PC-3 (cell line): Measurements from ENCODE around the gene LAIR1. TPM values are rescaled to one million over a fixed set of nuclear protein-coding genes. Genes with fewer than 3 reads are reported as not detected.

Experiments used
- ATAC-seq: fragments of 200-7000 bp; cut with Tn5 transposase; 2 replicates; pipeline ENCODE4 v1.9.1; 2020; ENCODE audit warnings: mild to moderate bottlenecking, moderate library complexity
- BruUV-seq: library from RNA; stranded (reverse); fragments of 400-500 nt; replicated peaks from 2 replicates; lab custom pipeline; 2021; lab: Mats Ljungman, UMichigan
- CTCF ChIA-PET: fragments of 300-600 bp; sonication (Branson Sonifier 250); formaldehyde crosslinking; loops from one replicate; lab custom pipeline; 2022; ENCODE audit warnings: antibody characterized with exemption; lab: Charles Lee
- POLR2A ChIA-PET: fragments of 300-600 bp; sonication (Branson Sonifier 250); formaldehyde crosslinking; loops from one replicate; lab custom pipeline; 2022; ENCODE audit warnings: antibody characterized with exemption; ENCODE audit not compliant: unreplicated experiment; lab: Charles Lee
- DNase-seq: peaks from one replicate; pipeline ENCODE4 v3.0.0-alpha.2; 2015
- H2AFZ ChIP-seq: fragments of 300-600 bp; sonication (generic); 2 replicates; pipeline ENCODE4 v1.6.0; 2016; ENCODE audit warnings: antibody characterized with exemption, low read length
- H3F3A ChIP-seq: fragments of 300-600 bp; sonication (generic); one replicate; pipeline ENCODE4 v1.6.0; 2017; ENCODE audit warnings: antibody characterized with exemption, low read length, control low read depth, mild to moderate bottlenecking; ENCODE audit not compliant: unreplicated experiment
- H3K27ac ChIP-seq: fragments of 300-600 bp; sonication (generic); 2 replicates; pipeline ENCODE4 v1.5.1; 2016; ENCODE audit warnings: mild to moderate bottlenecking, low read length
- H3K27me3 ChIP-seq: fragments of 300-600 bp; sonication (generic); 2 replicates; pipeline ENCODE4 v1.6.1; 2016; ENCODE audit warnings: low read length, mixed read lengths
- H3K36me3 ChIP-seq: fragments of 300-600 bp; sonication (generic); 2 replicates; pipeline ENCODE4 v1.6.1; 2016; ENCODE audit warnings: low read depth, mixed run types, low read length, mixed read lengths
- H3K4me1 ChIP-seq: fragments of 300-600 bp; sonication (generic); 2 replicates; pipeline ENCODE4 v1.5.1; 2016; ENCODE audit warnings: low read length; ENCODE audit not compliant: insufficient read depth
- H3K4me2 ChIP-seq: fragments of 300-600 bp; sonication (generic); 2 replicates; pipeline ENCODE4 v1.6.0; 2016; ENCODE audit warnings: low read length
- H3K4me3 ChIP-seq: fragments of 300-600 bp; sonication (generic); 2 replicates; pipeline ENCODE4 v1.5.1; 2016; ENCODE audit warnings: mild to moderate bottlenecking, low read length, mixed read lengths
- H3K79me2 ChIP-seq: fragments of 300-600 bp; sonication (generic); 2 replicates; pipeline ENCODE4 v1.6.1; 2017; ENCODE audit warnings: low read length, mixed read lengths
- H3K9ac ChIP-seq: fragments of 300-600 bp; sonication (generic); 2 replicates; pipeline ENCODE4 v1.6.0; 2016; ENCODE audit warnings: mild to moderate bottlenecking, low read length
- H3K9me2 ChIP-seq: fragments of 300-600 bp; sonication (generic); replicated peaks from 2 replicates; pipeline ENCODE4 v1.6.1; 2016; ENCODE audit warnings: mixed run types, low read length, mixed read lengths
- H3K9me3 ChIP-seq: fragments of 300-600 bp; sonication (generic); 2 replicates; pipeline ENCODE4 v1.6.1; 2016; ENCODE audit warnings: low read length, mixed read lengths
- H4K20me1 ChIP-seq: fragments of 300-600 bp; sonication (generic); 2 replicates; pipeline ENCODE4 v1.6.1; 2016; ENCODE audit warnings: low read length, mixed read lengths
- CTCF ChIP-seq: fragments of 300-600 bp; sonication (generic); conservative IDR thresholded peaks from 2 replicates; pipeline ENCODE4 v1.5.1; 2017; ENCODE audit warnings: antibody characterized with exemption, low read depth, mild to moderate bottlenecking, low read length
- EZH2 ChIP-seq: fragments of 300-600 bp; sonication (generic); IDR thresholded peaks from one replicate; pipeline ENCODE4 v1.6.1; 2017; ENCODE audit warnings: antibody characterized with exemption, mild to moderate bottlenecking, low read length; ENCODE audit not compliant: unreplicated experiment
- EZH2phosphoT487 ChIP-seq: fragments of 300-600 bp; sonication (generic); IDR thresholded peaks from 2 replicates; pipeline ENCODE4 v1.6.1; 2018; ENCODE audit warnings: mild to moderate bottlenecking, antibody characterized with exemption, low read length, borderline replicate concordance
- intact Hi-C: fragments of 100-400 bp; cut with micrococcal nuclease; formaldehyde crosslinking; loops from 2 replicates; pipeline ENCODE4 v1.9.0; 2023
- total RNA-seq: library from RNA; depleted of rRNA; stranded (reverse); fragments of >200 nt; gene quantifications from 2 replicates; pipeline ENCODE4 v1.2.3, GENCODE V29; 2014

Gene LAIR1
- total RNA-seq, 1 experiment from 2014 or later, result not detected

GRCh38 chr19:54343868-54344267 lies 20.9 kb downstream of the LAIR1 start:
- H3K79me2 ChIP-seq, result no peaks in the 10 kb centered on the region
- no peak overlapping the region for H3K9ac ChIP-seq
- peaks cover 88% of the 10 kb centered on the region for H3K27me3 ChIP-seq
- H3K27ac ChIP-seq, result no peak overlapping the region
- no peak overlapping the region for H2AFZ ChIP-seq
- no peaks in the 10 kb centered on the region for H3K36me3 ChIP-seq
- intact Hi-C loops, result no loop called here
- no peaks in the 10 kb centered on the region for H3K9me3 ChIP-seq
- no peak overlapping the region for H3K4me3 ChIP-seq
- H4K20me1 ChIP-seq, result no peaks in the 10 kb centered on the region
- POLR2A ChIA-PET, result no interaction called here
- no peak for ATAC-seq
- no TSS peak for BruUV-seq
- CTCF ChIA-PET, result no interaction called here
- no peaks in the 10 kb centered on the region for H3K4me1 ChIP-seq
- no peak for DNase-seq
- no peak overlapping the region for H3K4me2 ChIP-seq
- no peaks in the 10 kb centered on the region for H3K9me2 ChIP-seq
- TF ChIP-seq EZH2phosphoT487, result no peak
- no peaks in the 10 kb centered on the region for H3F3A ChIP-seq

GRCh38 chr19:54341295-54341694 lies 23.4 kb downstream of the LAIR1 start:
- TF ChIP-seq CTCF, result no peak
- TF ChIP-seq EZH2phosphoT487, result no peak
- no peak for TF ChIP-seq EZH2
- no peak overlapping the region for H3K4me2 ChIP-seq
- H3K9me2 ChIP-seq, result no peaks in the 10 kb centered on the region
- H3F3A ChIP-seq, result no peaks in the 10 kb centered on the region
- H2AFZ ChIP-seq, result no peak overlapping the region
- ChIA-PET POLR2A (no interaction called here), CTCF (no interaction called here)
- H3K79me2 ChIP-seq, result no peaks in the 10 kb centered on the region
- H3K27me3 ChIP-seq, result peaks cover 89% of the 10 kb centered on the region
- H3K9me3 ChIP-seq, result no peaks in the 10 kb centered on the region
- intact Hi-C loops, result no loop called here
- H3K27ac ChIP-seq, result no peak overlapping the region
- DNase-seq, result no peak
- H3K4me1 ChIP-seq, result no peaks in the 10 kb centered on the region
- H3K9ac ChIP-seq, result no peak overlapping the region
- H4K20me1 ChIP-seq, result no peaks in the 10 kb centered on the region
- H3K4me3 ChIP-seq, result no peak overlapping the region
- BruUV-seq, result no TSS peak
- no peaks in the 10 kb centered on the region for H3K36me3 ChIP-seq
- ATAC-seq, result no peak

- no peaks in the 10 kb centered on the region for H3K79me2 ChIP-seq
- no peak overlapping the region for H3K9ac ChIP-seq
- no peak for ATAC-seq
- TF ChIP-seq EZH2 (no peak), EZH2phosphoT487 (no peak), CTCF (no peak)
- ChIA-PET CTCF (no interaction called here), POLR2A (no interaction called here)
- no peaks in the 10 kb centered on the region for H3K4me1 ChIP-seq
- H3K4me2 ChIP-seq, result no peak overlapping the region
- no peak overlapping the region for H3K27ac ChIP-seq
- H3F3A ChIP-seq, result no peaks in the 10 kb centered on the region
- DNase-seq, result no peak
- H3K9me3 ChIP-seq, result no peaks in the 10 kb centered on the region
- H3K4me3 ChIP-seq, result no peak overlapping the region
- intact Hi-C loops, result no loop called here
- H3K27me3 ChIP-seq, result peaks cover 83% of the 10 kb centered on the region
- H3K36me3 ChIP-seq, result no peaks in the 10 kb centered on the region
- no peaks in the 10 kb centered on the region for H3K9me2 ChIP-seq
- no peaks in the 10 kb centered on the region for H4K20me1 ChIP-seq
- H2AFZ ChIP-seq, result no peak overlapping the region
- BruUV-seq, result no TSS peak
These were observed 24.9 kb downstream of the LAIR1 start for GRCh38 chr19:54339646-54340358.
